OCI-LY1 (cell line): Measurements from ENCODE around the gene KANSL1.

Source experiments
- EZH2 ChIP-seq: fragments of 200-600 bp; sonication (generic), shearing (Covaris generic); IDR thresholded peaks from 2 replicates; pipeline ENCODE4 v1.8.0; 2017; ENCODE audit warnings: borderline replicate concordance, mixed run types, mild to moderate bottlenecking, antibody characterized with exemption, low read length, moderate library complexity, mixed read lengths
- TF ChIP-seq, protein P1 (sequence below): fragments of 200-600 bp; sonication (generic), shearing (Covaris generic); IDR thresholded peaks from 2 replicates; pipeline ENCODE4 v1.5.1; 2017; ENCODE audit warnings: mild to moderate bottlenecking, antibody characterized with exemption, low read length, moderate library complexity, mixed read lengths

GRCh38 chr17:46047398-46047797 lies 145.8 kb downstream of the KANSL1 start:
- TF ChIP-seq, protein P1, sequence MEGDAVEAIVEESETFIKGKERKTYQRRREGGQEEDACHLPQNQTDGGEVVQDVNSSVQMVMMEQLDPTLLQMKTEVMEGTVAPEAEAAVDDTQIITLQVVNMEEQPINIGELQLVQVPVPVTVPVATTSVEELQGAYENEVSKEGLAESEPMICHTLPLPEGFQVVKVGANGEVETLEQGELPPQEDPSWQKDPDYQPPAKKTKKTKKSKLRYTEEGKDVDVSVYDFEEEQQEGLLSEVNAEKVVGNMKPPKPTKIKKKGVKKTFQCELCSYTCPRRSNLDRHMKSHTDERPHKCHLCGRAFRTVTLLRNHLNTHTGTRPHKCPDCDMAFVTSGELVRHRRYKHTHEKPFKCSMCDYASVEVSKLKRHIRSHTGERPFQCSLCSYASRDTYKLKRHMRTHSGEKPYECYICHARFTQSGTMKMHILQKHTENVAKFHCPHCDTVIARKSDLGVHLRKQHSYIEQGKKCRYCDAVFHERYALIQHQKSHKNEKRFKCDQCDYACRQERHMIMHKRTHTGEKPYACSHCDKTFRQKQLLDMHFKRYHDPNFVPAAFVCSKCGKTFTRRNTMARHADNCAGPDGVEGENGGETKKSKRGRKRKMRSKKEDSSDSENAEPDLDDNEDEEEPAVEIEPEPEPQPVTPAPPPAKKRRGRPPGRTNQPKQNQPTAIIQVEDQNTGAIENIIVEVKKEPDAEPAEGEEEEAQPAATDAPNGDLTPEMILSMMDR, result no peak
- TF ChIP-seq EZH2, result no peak
